WTC11 (cell line): Measurements from ENCODE around the gene OBSCN.

Source experiments
- GABPB1 ChIP-seq: sonication (generic); formaldehyde crosslinking; IDR thresholded peaks from 2 replicates; pipeline ENCODE4 v1.8.1; 2023; ENCODE audit warnings: mild to moderate bottlenecking, missing genetic modification reagents
- TP53 ChIP-seq: sonication (generic); formaldehyde crosslinking; IDR thresholded peaks from 2 replicates; pipeline ENCODE4 v1.8.1; 2023; ENCODE audit warnings: mild to moderate bottlenecking, missing genetic modification reagents
- ZNF138 ChIP-seq: sonication (generic); formaldehyde crosslinking; conservative IDR thresholded peaks from 2 replicates; pipeline ENCODE4 v1.8.1; 2022; ENCODE audit warnings: mild to moderate bottlenecking, moderate library complexity, missing genetic modification reagents
- TF ChIP-seq, protein P1 (sequence below): fragments of 200-600 bp; IDR thresholded peaks from 2 replicates; pipeline ENCODE4 v1.8.0; 2022; ENCODE audit warnings: antibody characterized with exemption
- TF ChIP-seq, protein P2 (sequence below): sonication (generic); formaldehyde crosslinking; IDR thresholded peaks from 2 replicates; pipeline ENCODE4 v1.8.0; 2022; ENCODE audit warnings: mild to moderate bottlenecking, missing genetic modification reagents
- TF ChIP-seq, protein P3 (sequence below): sonication (generic); formaldehyde crosslinking; IDR thresholded peaks from 2 replicates; pipeline ENCODE4 v1.8.1; 2022; ENCODE audit warnings: missing genetic modification reagents, borderline replicate concordance
- TF ChIP-seq, protein P4 (sequence below): sonication (generic); formaldehyde crosslinking; IDR thresholded peaks from 2 replicates; pipeline ENCODE4 v1.8.1; 2023; ENCODE audit warnings: mild to moderate bottlenecking, missing genetic modification reagents
- TF ChIP-seq, protein P5 (sequence below): sonication (generic); formaldehyde crosslinking; conservative IDR thresholded peaks from 2 replicates; pipeline ENCODE4 v1.8.1; 2023; ENCODE audit warnings: mild to moderate bottlenecking, low read depth, missing genetic modification reagents, moderate library complexity

- TF ChIP-seq, protein P1, sequence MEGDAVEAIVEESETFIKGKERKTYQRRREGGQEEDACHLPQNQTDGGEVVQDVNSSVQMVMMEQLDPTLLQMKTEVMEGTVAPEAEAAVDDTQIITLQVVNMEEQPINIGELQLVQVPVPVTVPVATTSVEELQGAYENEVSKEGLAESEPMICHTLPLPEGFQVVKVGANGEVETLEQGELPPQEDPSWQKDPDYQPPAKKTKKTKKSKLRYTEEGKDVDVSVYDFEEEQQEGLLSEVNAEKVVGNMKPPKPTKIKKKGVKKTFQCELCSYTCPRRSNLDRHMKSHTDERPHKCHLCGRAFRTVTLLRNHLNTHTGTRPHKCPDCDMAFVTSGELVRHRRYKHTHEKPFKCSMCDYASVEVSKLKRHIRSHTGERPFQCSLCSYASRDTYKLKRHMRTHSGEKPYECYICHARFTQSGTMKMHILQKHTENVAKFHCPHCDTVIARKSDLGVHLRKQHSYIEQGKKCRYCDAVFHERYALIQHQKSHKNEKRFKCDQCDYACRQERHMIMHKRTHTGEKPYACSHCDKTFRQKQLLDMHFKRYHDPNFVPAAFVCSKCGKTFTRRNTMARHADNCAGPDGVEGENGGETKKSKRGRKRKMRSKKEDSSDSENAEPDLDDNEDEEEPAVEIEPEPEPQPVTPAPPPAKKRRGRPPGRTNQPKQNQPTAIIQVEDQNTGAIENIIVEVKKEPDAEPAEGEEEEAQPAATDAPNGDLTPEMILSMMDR, result no peak
- TF ChIP-seq GABPB1 (no peak), ZNF138 (no peak), TP53 (no peak)
- TF ChIP-seq, protein P2, sequence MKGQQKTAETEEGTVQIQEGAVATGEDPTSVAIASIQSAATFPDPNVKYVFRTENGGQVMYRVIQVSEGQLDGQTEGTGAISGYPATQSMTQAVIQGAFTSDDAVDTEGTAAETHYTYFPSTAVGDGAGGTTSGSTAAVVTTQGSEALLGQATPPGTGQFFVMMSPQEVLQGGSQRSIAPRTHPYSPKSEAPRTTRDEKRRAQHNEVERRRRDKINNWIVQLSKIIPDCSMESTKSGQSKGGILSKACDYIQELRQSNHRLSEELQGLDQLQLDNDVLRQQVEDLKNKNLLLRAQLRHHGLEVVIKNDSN (CRISPR knock-in tag), result no peak
- TF ChIP-seq, protein P3, sequence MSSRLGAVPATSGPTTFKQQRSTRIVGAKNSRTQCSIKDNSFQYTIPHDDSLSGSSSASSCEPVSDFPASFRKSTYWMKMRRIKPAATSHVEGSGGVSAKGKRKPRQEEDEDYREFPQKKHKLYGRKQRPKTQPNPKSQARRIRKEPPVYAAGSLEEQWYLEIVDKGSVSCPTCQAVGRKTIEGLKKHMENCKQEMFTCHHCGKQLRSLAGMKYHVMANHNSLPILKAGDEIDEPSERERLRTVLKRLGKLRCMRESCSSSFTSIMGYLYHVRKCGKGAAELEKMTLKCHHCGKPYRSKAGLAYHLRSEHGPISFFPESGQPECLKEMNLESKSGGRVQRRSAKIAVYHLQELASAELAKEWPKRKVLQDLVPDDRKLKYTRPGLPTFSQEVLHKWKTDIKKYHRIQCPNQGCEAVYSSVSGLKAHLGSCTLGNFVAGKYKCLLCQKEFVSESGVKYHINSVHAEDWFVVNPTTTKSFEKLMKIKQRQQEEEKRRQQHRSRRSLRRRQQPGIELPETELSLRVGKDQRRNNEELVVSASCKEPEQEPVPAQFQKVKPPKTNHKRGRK (CRISPR knock-in tag), result no peak
- TF ChIP-seq, protein P4, sequence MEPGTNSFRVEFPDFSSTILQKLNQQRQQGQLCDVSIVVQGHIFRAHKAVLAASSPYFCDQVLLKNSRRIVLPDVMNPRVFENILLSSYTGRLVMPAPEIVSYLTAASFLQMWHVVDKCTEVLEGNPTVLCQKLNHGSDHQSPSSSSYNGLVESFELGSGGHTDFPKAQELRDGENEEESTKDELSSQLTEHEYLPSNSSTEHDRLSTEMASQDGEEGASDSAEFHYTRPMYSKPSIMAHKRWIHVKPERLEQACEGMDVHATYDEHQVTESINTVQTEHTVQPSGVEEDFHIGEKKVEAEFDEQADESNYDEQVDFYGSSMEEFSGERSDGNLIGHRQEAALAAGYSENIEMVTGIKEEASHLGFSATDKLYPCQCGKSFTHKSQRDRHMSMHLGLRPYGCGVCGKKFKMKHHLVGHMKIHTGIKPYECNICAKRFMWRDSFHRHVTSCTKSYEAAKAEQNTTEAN (CRISPR knock-in tag), result no peak
- TF ChIP-seq, protein P5, sequence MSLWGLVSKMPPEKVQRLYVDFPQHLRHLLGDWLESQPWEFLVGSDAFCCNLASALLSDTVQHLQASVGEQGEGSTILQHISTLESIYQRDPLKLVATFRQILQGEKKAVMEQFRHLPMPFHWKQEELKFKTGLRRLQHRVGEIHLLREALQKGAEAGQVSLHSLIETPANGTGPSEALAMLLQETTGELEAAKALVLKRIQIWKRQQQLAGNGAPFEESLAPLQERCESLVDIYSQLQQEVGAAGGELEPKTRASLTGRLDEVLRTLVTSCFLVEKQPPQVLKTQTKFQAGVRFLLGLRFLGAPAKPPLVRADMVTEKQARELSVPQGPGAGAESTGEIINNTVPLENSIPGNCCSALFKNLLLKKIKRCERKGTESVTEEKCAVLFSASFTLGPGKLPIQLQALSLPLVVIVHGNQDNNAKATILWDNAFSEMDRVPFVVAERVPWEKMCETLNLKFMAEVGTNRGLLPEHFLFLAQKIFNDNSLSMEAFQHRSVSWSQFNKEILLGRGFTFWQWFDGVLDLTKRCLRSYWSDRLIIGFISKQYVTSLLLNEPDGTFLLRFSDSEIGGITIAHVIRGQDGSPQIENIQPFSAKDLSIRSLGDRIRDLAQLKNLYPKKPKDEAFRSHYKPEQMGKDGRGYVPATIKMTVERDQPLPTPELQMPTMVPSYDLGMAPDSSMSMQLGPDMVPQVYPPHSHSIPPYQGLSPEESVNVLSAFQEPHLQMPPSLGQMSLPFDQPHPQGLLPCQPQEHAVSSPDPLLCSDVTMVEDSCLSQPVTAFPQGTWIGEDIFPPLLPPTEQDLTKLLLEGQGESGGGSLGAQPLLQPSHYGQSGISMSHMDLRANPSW, result no peak
Observed at GRCh38 chr1:228408869-228409805, 201.3 kb downstream of the OBSCN start.
